Kidney (tissue), 14 donors: Measurements from ENCODE around the gene OXSR1. TPM values are rescaled to one million over a fixed set of nuclear protein-coding genes. Genes with fewer than 3 reads are reported as not detected.

Experiments
- DNase-seq, 5 donors: peaks; one replicate each; pipeline ENCODE4 v3.0.0-alpha.2; 2013 to 2020
- FAIRE-seq: peaks from 2 replicates; lab custom pipeline; 2012; peaks lifted over from hg19 to GRCh38; lab: Jason Lieb, UNC
- H3K27ac ChIP-seq, 2 donors: one replicate each; pipeline ENCODE4 v1.7.0; 2013; ENCODE audit warnings: low read depth in 2 of 2, low read length in 2 of 2, inconsistent platforms in 1 of 2
- H3K27me3 ChIP-seq: one replicate; pipeline ENCODE4 v1.7.1; 2013; ENCODE audit warnings: low read length, inconsistent platforms; ENCODE audit not compliant: control insufficient read depth, insufficient read depth
- H3K36me3 ChIP-seq, 3 donors: one replicate each; pipeline versions ENCODE4 v1.7.0 to v1.7.1; 2013; ENCODE audit warnings: low read length in 3 of 3, control low read depth in 1 of 3, inconsistent platforms in 1 of 3; ENCODE audit not compliant: insufficient read depth in 3 of 3, control insufficient read depth in 2 of 3
- H3K4me1 ChIP-seq, 3 donors: one replicate each; pipeline versions ENCODE4 v1.7.0 to v1.7.1; 2013; ENCODE audit warnings: low read length in 3 of 3, inconsistent platforms in 1 of 3, low read depth in 1 of 3; ENCODE audit not compliant: control insufficient read depth in 2 of 3, insufficient read depth in 2 of 3
- H3K4me3 ChIP-seq, 3 donors: one replicate each; pipeline versions ENCODE4 v1.7.0 to v1.8.1; 2013; ENCODE audit warnings: low read length in 3 of 3, control low read depth in 1 of 3, inconsistent platforms in 1 of 3
- H3K9ac ChIP-seq, 3 donors: one replicate each; pipeline versions ENCODE4 v1.7.0 to v1.7.1; 2013; ENCODE audit warnings: low read length in 3 of 3, control low read depth in 1 of 3, inconsistent platforms in 1 of 3
- H3K9me3 ChIP-seq, 3 donors: one replicate each; pipeline versions ENCODE4 v1.7.0 to v1.7.1; 2013; ENCODE audit warnings: low read length in 3 of 3, control low read depth in 1 of 3, inconsistent platforms in 1 of 3; ENCODE audit not compliant: control insufficient read depth in 2 of 3, insufficient read depth in 1 of 3
- intact Hi-C: fragments of 100-400 bp; cut with DNase I; formaldehyde crosslinking; loops from one replicate; pipeline ENCODE4 v1.11.1; 2022
- polyA plus RNA-seq: library from polyadenylated mRNA; stranded (reverse); fragments of 350-450 nt; fragmentation: Illumina TruSeq; extraction: RNeasy Lipid Tissue Mini Kit (QIAGEN cat#74804); gene quantifications from one replicate; pipeline ENCODE4 v1.2.3, GENCODE V29; 2014; ENCODE audit warnings: low read depth, low replicate concordance; ENCODE audit not compliant: insufficient read depth
- total RNA-seq: library from RNA; stranded (reverse); fragmentation: NEBNext Ultra II Directional; extraction: Animal tissue kit (Norgen Biotek cat#: 25700); gene quantifications from one replicate; pipeline ENCODE4 v1.2.1, GENCODE V29; 2021
- TF ChIP-seq, protein P1 (sequence below): IDR thresholded peaks from 3 replicates; pipeline ENCODE4 v1.5.1; 2012; ENCODE audit warnings: mild to moderate bottlenecking, moderate library complexity, borderline replicate concordance; ENCODE audit not compliant: insufficient read depth; ENCODE audit errors: extremely low read depth
- donor health status: control.
- donor health status: control.
- donor health status: control.
- donor health status: control.
- donor health status: control.
- donor health status: DM: yes; HTN: yes; CAD: no.
- donor health status: Normal renal cell carcinoma (clear cell type).

The OXSR1 gene
- total and polyA plus RNA-seq, 2 donors from 2014 or later: 16.7 to 40.0 TPM

DNA sequence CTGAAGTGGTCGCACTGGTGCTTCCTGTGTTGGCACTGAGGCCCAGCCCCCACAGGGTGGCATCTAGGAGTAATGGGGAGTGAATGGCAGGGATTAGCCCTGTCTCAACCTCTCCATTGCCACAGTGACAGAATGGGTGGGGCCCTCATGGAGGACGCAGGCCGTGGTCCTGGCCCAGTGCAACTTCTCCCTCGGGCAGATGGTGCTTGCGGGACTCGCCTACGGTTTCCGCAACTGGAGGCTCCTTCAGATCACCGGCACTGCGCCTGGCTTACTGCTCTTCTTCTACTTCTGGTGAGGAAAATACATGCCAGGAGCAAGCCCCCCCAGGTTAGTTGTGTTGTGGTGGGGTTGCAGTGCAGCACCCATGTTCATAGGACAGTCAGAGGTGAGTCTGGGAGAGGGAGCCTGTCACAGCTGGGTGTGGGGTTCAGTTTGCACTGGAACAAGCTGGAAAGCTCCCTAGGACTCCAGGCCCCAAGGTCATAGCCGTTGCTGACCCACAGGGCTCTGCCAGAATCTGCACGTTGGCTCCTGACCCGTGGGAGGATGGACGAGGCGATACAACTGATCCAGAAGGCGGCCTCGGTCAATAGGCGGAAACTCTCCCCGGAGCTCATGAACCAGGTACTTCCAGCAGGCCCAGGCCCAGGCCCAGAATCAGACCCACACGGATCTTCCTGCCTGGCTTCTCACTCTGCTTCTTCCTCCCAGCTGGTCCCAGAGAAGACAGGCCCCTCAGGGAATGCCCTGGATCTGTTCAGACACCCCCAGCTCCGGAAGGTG, 109.7 kb downstream of the OXSR1 start:
- no peak overlapping the region for H3K4me3 ChIP-seq
- intact Hi-C loops: no loop called here
- FAIRE-seq: no peak
- DNase-seq: no peak
- peaks cover 0 to 11% (median 5%) of the 10 kb centered on the region in 3 donors for H3K4me1 ChIP-seq
- no peaks in the 10 kb centered on the region for H3K9me3 ChIP-seq
- H3K27ac ChIP-seq: no peak overlapping the region
- H3K9ac ChIP-seq: no peak overlapping the region
- TF ChIP-seq, protein P1, sequence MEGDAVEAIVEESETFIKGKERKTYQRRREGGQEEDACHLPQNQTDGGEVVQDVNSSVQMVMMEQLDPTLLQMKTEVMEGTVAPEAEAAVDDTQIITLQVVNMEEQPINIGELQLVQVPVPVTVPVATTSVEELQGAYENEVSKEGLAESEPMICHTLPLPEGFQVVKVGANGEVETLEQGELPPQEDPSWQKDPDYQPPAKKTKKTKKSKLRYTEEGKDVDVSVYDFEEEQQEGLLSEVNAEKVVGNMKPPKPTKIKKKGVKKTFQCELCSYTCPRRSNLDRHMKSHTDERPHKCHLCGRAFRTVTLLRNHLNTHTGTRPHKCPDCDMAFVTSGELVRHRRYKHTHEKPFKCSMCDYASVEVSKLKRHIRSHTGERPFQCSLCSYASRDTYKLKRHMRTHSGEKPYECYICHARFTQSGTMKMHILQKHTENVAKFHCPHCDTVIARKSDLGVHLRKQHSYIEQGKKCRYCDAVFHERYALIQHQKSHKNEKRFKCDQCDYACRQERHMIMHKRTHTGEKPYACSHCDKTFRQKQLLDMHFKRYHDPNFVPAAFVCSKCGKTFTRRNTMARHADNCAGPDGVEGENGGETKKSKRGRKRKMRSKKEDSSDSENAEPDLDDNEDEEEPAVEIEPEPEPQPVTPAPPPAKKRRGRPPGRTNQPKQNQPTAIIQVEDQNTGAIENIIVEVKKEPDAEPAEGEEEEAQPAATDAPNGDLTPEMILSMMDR: no peak
- H3K27me3 ChIP-seq: no peaks in the 10 kb centered on the region
- peaks cover 0 to 16% (median 3%) of the 10 kb centered on the region in 3 donors for H3K36me3 ChIP-seq

DNA sequence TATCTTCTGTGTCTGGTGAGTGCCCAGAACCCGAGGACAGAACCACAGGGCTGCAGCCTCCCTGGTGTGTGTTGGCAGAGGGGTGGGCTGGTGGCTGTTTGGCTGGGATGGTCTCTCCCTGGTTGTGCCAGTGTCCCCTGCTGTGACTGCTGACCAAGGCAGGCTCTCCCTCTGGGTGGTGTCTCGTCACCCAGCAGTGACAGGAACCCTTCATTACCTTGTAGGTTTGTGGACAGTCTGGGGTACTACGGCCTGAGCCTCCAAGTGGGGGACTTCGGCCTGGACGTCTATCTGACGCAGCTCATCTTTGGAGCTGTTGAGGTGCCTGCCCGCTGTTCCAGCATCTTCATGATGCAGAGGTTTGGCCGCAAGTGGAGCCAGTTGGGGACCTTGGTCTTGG, 110.3 kb downstream of the OXSR1 start:
- intact Hi-C loops: no loop called here
- Histone ChIP-seq H3K4me3 (no peak overlapping the region), H3K4me1 (peaks cover 0 to 11% (median 5%) of the 10 kb centered on the region in 3 donors), H3K36me3 (peaks cover 0 to 16% (median 3%) of the 10 kb centered on the region in 3 donors), H3K27ac (no peak overlapping the region), H3K9me3 (no peaks in the 10 kb centered on the region), H3K27me3 (no peaks in the 10 kb centered on the region), H3K9ac (no peak overlapping the region)
- TF ChIP-seq, protein P1: no peak
- DNase-seq (no peak), FAIRE-seq (no peak)

DNA sequence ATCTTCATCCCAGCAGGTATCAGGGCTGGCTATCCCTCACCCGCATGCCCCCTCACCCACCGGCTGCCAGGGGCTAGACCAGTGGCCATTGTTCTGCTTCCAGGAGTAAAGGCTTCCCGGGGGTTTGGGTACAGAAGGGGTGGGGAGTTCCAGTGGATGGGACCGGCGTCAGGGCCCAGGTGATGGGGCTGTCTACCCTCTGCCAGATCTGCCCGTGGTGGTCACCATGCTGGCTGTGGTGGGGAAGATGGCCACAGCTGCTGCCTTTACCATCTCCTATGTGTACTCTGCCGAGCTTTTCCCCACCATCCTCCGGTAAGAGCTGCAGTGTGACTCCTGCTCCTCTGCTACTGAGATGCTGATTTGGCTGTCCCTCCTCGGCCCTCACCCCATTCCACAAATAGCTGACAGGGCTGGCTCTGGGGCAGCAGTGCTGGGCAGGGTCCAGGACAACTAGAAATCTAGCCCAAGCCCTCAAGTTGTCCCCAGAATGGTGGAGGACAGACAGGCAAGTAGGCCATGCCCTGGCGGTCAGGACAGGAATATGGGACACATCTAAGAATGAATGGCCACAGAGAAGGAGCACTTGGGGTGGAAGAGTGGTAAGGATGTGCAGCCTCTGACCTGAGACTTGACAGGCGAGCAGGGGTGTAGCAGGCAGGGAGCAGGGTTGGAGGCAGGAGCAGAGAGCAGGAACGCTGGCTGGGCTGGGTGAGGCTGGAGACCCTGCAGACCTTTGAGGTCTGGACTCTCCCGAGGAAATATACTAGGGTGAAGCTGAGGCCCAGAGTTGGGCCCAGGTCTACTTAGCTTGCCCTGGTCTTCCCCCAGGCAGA, 111.0 kb downstream of the OXSR1 start:
- TF ChIP-seq, protein P1: no peak
- Histone ChIP-seq H3K4me3 (no peak overlapping the region), H3K9me3 (no peaks in the 10 kb centered on the region), H3K27me3 (no peaks in the 10 kb centered on the region), H3K9ac (no peak overlapping the region), H3K4me1 (peaks cover 0 to 11% (median 5%) of the 10 kb centered on the region in 3 donors), H3K27ac (no peak overlapping the region), H3K36me3 (peaks cover 0 to 16% (median 3%) of the 10 kb centered on the region in 3 donors)
- intact Hi-C loops: no loop called here
- DNase-seq (no peak), FAIRE-seq (no peak)
